HG02870 (cell line): ENCODE measurements around the gene ZNF689.
"Not testable (repeated sequence)": the region's sequence is repeated elsewhere in the genome, so short reads cannot be mapped to it uniquely, and the experiment has no call there.

Source experiments
- ATAC-seq: cut with Tn5 transposase; IDR thresholded peaks from one replicate; pipeline ENCODE4 v1.9.1; 2021; ENCODE audit warnings: mild to moderate bottlenecking, moderate library complexity; ENCODE audit not compliant: unreplicated experiment

Gene ZNF689

DNA sequence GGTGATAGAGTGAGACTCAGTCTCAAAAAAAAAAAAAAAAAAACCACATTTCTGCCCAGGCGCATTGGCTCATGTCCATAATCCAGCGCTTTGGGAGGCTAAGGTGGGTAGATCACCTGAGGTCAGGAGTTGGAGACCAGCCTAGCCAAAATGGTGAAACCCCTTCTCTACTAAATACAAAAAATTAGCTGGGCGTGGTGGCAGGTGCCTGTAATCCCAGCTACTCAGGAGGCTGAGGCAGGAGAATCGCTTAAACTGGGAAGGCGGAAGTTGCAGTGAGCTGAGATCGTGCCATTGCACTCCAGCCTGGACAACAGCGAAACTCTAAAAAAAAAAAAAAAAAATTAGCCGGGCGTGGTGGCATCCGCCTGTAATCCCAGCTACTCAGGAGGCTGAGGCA is 26.9 kb upstream of the ZNF689 start:
- ATAC-seq = not testable (repeated sequence)

GRCh38 chr16:30636599-30636998 is 26.4 kb upstream of the ZNF689 start:
- no peak for ATAC-seq

DNA sequence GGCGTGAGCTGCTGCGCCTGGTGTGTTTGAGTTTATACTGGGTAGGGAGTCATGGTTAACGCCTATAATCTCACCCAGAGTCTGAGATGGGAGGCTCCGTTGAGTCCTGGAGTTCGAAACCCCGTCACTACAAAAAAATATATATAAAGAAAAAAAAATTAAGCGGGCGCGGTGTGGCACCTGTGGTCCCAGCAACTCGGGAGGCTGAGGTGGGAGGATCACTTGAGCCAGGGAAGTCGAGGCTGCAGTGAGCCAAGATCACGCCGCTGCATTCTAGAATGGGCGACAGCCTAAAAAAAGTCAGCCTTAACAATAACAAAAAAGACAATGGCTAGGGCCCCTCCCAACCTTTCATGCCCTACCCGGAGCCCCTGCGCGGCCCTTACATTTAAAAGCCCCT is 23.3 kb upstream of the ZNF689 start:
- ATAC-seq = no peak

GRCh38 chr16:30632454-30632853 is 22.3 kb upstream of the ZNF689 start:
- ATAC-seq = not testable (repeated sequence)

DNA sequence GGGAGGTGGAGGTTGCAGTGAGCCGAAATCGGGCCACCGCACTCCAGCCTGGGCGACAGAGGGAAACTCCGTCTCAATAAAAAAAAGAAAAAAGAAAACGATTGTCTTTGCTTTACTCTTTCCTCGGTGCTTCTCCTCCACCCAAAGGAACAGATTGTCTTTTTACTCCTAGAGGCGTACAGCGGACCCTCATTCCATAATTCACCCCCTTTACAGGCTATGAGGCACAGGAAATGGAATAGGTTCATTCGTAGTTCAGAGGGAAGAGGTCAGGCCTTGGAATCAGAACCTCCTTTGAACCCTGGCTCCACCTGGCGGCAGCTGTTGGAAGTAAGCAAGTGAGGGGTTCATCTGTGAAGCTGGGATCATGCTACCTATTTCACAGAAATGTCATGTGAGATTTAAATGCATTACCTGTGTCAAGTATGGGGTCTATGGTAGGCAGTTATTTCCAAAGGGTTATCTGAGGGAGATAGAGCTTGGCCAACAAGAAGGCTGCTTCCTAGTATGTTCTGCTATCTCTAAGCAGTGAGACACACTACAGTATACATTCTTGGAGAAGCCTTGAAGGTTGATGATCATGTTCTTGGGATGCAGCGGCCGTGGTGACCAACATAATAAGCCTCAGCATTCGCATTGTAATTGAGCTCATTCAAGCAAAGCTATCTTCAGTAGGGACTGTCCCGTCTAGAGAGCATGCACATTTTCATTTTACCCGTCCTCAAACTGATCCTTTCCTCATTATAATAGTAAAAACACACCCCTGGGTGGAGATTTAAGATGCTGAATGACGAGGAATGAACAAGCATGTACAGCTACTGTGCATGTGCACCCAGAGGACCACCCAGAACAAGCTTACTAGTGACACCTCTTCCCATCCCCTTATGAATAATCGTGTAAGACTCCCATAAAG is 18.7 kb upstream of the ZNF689 start:
- ATAC-seq = no peak

- ATAC-seq = no peak
Measured at GRCh38 chr16:30626236-30626635, 16.0 kb upstream of the ZNF689 start.

GRCh38 chr16:30623536-30624283 is 13.5 kb upstream of the ZNF689 start:
- ATAC-seq = no peak

GRCh38 chr16:30622455-30623032 is 12.4 kb upstream of the ZNF689 start:
- no peak for ATAC-seq

- no peak for ATAC-seq
Measured at GRCh38 chr16:30621765-30622164, 11.6 kb upstream of the ZNF689 start.

- ATAC-seq = no peak
Measured at GRCh38 chr16:30620169-30620568, 10.0 kb upstream of the ZNF689 start.

DNA sequence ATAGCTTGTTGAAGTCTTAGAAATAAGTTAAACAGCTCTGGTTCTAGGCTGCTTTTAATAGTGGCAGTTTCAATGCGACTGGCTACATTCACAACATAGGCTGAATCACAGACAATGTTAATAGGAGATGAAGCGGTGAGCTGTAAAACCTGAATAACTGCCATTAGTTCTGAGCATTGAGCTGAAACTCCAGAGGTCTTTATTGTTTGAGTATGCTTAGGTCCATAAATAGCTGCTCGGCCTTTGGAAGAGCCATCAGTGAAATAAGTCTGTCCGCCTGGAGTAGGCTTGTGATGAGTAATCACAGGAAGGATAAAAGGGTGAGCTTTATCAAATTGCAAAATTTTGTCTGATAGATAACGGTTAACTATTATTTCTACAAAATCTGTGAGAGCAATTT is 9.4 kb upstream of the ZNF689 start:
- ATAC-seq = no peak

GRCh38 chr16:30619202-30619601 is 9.0 kb upstream of the ZNF689 start:
- ATAC-seq = no peak

GRCh38 chr16:30615358-30616091 is 5.3 kb upstream of the ZNF689 start:
- no peak for ATAC-seq

DNA sequence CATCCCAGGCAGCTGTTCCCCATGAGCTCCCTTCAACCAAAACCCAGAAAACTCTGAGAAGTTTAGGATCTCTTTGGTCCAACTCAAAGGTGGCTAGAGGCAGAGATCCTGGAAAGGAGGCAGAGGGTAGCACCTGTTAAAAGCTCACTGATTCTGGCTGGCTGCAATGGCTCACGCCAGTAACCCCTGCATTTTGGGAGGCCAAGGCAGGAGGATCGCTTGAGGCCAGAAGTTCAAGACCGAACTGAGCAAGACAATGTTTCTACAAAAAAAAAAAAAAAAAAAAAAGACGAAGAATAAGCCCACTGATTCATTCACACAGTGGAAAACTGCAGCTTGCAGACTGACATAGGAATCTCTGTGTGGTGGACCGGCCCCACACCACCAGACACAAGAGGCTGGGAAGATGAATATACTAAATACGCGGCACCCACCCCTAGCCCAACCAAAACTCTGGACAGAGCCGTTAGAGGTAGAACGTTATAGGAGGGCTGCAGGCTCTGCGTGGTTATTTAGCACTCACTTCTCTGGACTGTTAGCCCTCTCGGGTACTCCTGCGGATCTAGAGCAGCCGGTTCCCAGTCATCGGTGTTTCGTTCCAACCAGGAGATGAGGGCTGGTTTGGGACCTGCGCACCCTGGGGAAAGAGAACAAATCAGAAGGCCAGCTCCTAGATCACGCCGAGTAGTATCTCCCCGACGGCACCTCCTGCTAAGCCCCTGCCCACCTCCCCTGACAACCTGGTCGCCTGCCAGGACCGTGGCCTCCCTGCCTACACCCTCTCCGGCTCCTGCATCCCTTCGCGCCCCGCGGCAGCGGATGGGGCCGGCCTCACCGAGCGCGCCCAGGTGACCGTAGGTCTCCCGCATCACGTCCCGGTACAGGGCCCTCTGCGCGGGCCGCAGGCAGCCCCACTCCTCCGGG is 925 bp downstream of the ZNF689 start:
- peak; percentile 15 for ATAC-seq

- ATAC-seq = no peak
Measured at GRCh38 chr16:30606004-30606403, 4.2 kb downstream of the ZNF689 start.

- ATAC-seq = no peak
Measured at GRCh38 chr16:30605158-30605557, 5.0 kb downstream of the ZNF689 start.

DNA sequence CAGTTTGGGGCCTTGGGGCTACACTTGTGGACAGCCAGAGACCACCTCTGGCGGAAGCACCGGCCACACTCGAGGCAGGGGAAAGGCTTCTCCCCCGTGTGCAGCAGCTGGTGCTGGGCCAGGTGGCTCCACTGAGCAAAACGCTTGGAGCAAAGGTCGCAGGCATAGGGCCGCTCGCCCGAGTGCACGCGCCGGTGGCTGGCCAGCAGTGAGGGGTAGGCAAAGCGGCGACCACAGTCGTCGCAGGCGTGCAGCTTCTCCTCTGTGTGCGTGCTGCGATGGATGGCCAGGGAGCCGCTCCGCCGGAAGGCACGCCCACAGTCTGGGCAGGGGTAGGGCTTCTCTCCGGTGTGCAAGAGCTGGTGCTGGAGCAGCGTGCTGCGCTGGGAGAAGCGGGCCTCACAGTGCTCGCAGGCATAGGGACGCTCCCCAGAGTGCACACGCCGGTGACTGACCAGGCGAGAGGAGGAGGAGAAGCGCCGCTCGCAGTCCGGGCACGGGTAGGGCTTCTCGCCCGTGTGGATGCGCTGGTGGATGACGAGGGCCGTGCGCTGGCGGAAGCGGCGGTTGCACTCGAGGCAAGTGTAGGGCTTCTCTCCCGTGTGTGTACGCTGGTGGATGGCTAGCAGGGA is 5.8 kb downstream of the ZNF689 start:
- ATAC-seq = no peak

DNA sequence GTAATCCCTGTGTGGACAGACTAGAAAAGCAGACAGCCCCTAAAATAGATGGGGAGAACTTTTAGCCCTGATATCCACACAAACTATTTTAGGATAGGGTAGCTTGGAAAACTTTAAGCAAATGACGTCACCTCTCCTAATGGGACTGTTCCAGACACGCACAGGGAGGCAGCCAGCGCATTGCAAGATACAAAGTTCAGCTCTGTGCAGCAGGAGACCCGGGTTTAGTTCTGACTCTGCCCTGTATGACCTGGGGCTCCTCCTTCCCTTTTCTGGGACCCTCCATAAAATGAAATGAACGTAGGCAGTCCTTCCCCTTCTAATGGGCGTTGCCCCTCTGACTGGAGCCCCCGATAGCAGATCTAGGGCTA is 6.3 kb downstream of the ZNF689 start:
- no peak for ATAC-seq

GRCh38 chr16:30602616-30603277 is 7.4 kb downstream of the ZNF689 start:
- no peak for ATAC-seq
